Bronchial epithelial cell (primary cell): ENCODE measurements around the gene UST. TPM values are rescaled to one million over a fixed set of nuclear protein-coding genes. Genes with fewer than 3 reads are reported as not detected.

Source experiments
- DNase-seq: peaks from one replicate; pipeline ENCODE4 v3.0.0-alpha.2; 2010; ENCODE audit warnings: low read depth
- FAIRE-seq: peaks from 2 replicates; lab custom pipeline; 2011; peaks lifted over from hg19 to GRCh38; lab: Jason Lieb, UNC
- H3K27me3 ChIP-seq: 2 replicates; pipeline ENCODE4 v1.5.1; 2011; ENCODE audit warnings: low read length; ENCODE audit not compliant: control insufficient read depth, insufficient read depth
- H3K36me3 ChIP-seq: 2 replicates; pipeline ENCODE4 v1.5.1; 2011; ENCODE audit warnings: low read length; ENCODE audit not compliant: control insufficient read depth, insufficient read depth
- H3K4me3 ChIP-seq: 2 replicates; pipeline ENCODE4 v1.5.1; 2011; ENCODE audit warnings: mild to moderate bottlenecking, low read depth, low read length, control low read depth
- CTCF ChIP-seq: IDR thresholded peaks from 2 replicates; pipeline ENCODE4 v1.5.1; 2011; ENCODE audit warnings: mild to moderate bottlenecking, moderate library complexity, low read length, control low read depth, inconsistent platforms; ENCODE audit not compliant: insufficient read depth, severe bottlenecking
- total RNA-seq: library from RNA; depleted of rRNA; stranded (reverse); fragments of >200 nt; gene quantifications from 2 replicates; pipeline ENCODE4 v1.2.1, GENCODE V29; 2014

Gene UST
- total RNA-seq, 1 donor from 2014 or later, result 18.7 TPM

GRCh38 chr6:148765898-148766808 is 19.3 kb downstream of the UST start:
- Histone ChIP-seq H3K4me3 (no peak overlapping the region), H3K27me3 (peaks cover 1% of the 10 kb centered on the region), H3K36me3 (no peaks in the 10 kb centered on the region)
- no peak for FAIRE-seq
- no peak for DNase-seq
- no peak for TF ChIP-seq CTCF

- H3K27me3 ChIP-seq, result peaks cover 1% of the 10 kb centered on the region
- no peak for DNase-seq
- no peaks in the 10 kb centered on the region for H3K36me3 ChIP-seq
- FAIRE-seq, result peak; percentile 47
- TF ChIP-seq CTCF, result no peak
- no peak overlapping the region for H3K4me3 ChIP-seq
Observed at GRCh38 chr6:148768646-148769270, 21.9 kb downstream of the UST start.

- H3K27me3 ChIP-seq, result peaks cover 1% of the 10 kb centered on the region
- no peak for FAIRE-seq
- no peak for DNase-seq
- H3K4me3 ChIP-seq, result no peak overlapping the region
- H3K36me3 ChIP-seq, result no peaks in the 10 kb centered on the region
- TF ChIP-seq CTCF, result no peak
Observed at GRCh38 chr6:148769304-148769968, 22.6 kb downstream of the UST start.

GRCh38 chr6:148770408-148771211 is 23.8 kb downstream of the UST start:
- Histone ChIP-seq H3K27me3 (peaks cover 1% of the 10 kb centered on the region), H3K36me3 (no peaks in the 10 kb centered on the region), H3K4me3 (no peak overlapping the region)
- DNase-seq, result no peak
- TF ChIP-seq CTCF, result no peak
- no peak for FAIRE-seq

GRCh38 chr6:148771212-148771601 is 24.4 kb downstream of the UST start:
- no peak for FAIRE-seq
- no peak for DNase-seq
- Histone ChIP-seq H3K27me3 (peaks cover 1% of the 10 kb centered on the region), H3K36me3 (no peaks in the 10 kb centered on the region), H3K4me3 (no peak overlapping the region)
- no peak for TF ChIP-seq CTCF
